H1 (cell line): ENCODE data around the gene CHD1. TPM values are rescaled to one million over a fixed set of nuclear protein-coding genes. Genes with fewer than 3 reads are reported as not detected.

Experiments used
- CTCF ChIA-PET: fragments of 300-600 bp; sonication (Branson Sonifier 250); formaldehyde crosslinking; loops from one replicate; lab custom pipeline; 2021; ENCODE audit not compliant: partially characterized antibody; lab: Charles Lee
- POLR2A ChIA-PET: fragments of 300-600 bp; sonication (Branson Sonifier 250); formaldehyde crosslinking; loops from one replicate; lab custom pipeline; 2021; ENCODE audit warnings: inconsistent platforms; ENCODE audit not compliant: partially characterized antibody; lab: Charles Lee
- DNase-seq, 2 experiments: peaks; one replicate each; pipeline versions ENCODE4 v3.0.0 to v3.0.0-alpha.2; 2010 to 2022; ENCODE audit warnings: low spot score in 2 of 2, low read depth in 1 of 2, mixed read lengths in 1 of 2
- FAIRE-seq: peaks from 2 replicates; lab custom pipeline; 2011; peaks lifted over from hg19 to GRCh38; lab: Jason Lieb, UNC
- H2AFZ ChIP-seq: 2 replicates; pipeline ENCODE4 v1.8.1; 2012; ENCODE audit warnings: low read length, inconsistent platforms
- H2AK5ac ChIP-seq: 2 replicates; pipeline ENCODE4 v1.6.1; 2013; ENCODE audit warnings: low read depth, low read length
- H2BK120ac ChIP-seq: replicated peaks from 2 replicates; pipeline ENCODE3; 2013; ENCODE audit warnings: low read depth, low read length, inconsistent platforms
- H2BK12ac ChIP-seq: 2 replicates; pipeline ENCODE4 v1.6.1; 2013; ENCODE audit warnings: low read depth, low read length
- H2BK15ac ChIP-seq: 2 replicates; pipeline ENCODE4 v1.6.1; 2013; ENCODE audit warnings: low read length
- H2BK20ac ChIP-seq: 2 replicates; pipeline ENCODE4 v1.6.1; 2013; ENCODE audit warnings: low read length
- H2BK5ac ChIP-seq: 2 replicates; pipeline ENCODE4 v1.6.1; 2013; ENCODE audit warnings: low read depth, low read length
- H3K14ac ChIP-seq: 2 replicates; pipeline ENCODE4 v1.6.1; 2013; ENCODE audit warnings: inconsistent platforms; ENCODE audit not compliant: insufficient read length
- H3K18ac ChIP-seq: 2 replicates; pipeline ENCODE4 v1.6.1; 2013; ENCODE audit warnings: low read length; ENCODE audit errors: extremely low read depth
- H3K23ac ChIP-seq: 2 replicates; pipeline ENCODE4 v1.6.1; 2013; ENCODE audit warnings: inconsistent platforms; ENCODE audit not compliant: insufficient read length
- H3K23me2 ChIP-seq: 2 replicates; pipeline ENCODE4 v1.6.1; 2013; ENCODE audit warnings: low read depth, low read length
- H3K27ac ChIP-seq: 2 replicates; pipeline ENCODE4 v1.6.1; 2011; ENCODE audit warnings: low read depth, low read length, inconsistent platforms
- H3K27me3 ChIP-seq, 4 experiments: replicated peaks in 1 of 4; 1 replicate in 1 of 4; 2 replicates in 3 of 4; pipeline versions ENCODE4 v1.6.1 to v1.8.1; 2011 to 2013; ENCODE audit warnings: low read length in 3 of 4, mild to moderate bottlenecking in 3 of 4, inconsistent platforms in 2 of 4, mixed read lengths in 2 of 4, moderate library complexity in 1 of 4; ENCODE audit not compliant: control insufficient read depth in 3 of 4, insufficient read depth in 3 of 4; ENCODE audit errors: extremely low read depth in 1 of 4
- H3K36me3 ChIP-seq, 4 experiments: 2 replicates each; pipeline versions ENCODE4 v1.6.1 to v1.8.1; 2011 to 2013; ENCODE audit warnings: mild to moderate bottlenecking in 4 of 4, low read length in 3 of 4, moderate library complexity in 2 of 4, control low read depth in 1 of 4, inconsistent platforms in 1 of 4; ENCODE audit not compliant: insufficient read depth in 4 of 4, control insufficient read depth in 2 of 4
- H3K4ac ChIP-seq: replicated peaks from 2 replicates; pipeline ENCODE3; 2013; ENCODE audit warnings: low read length, low read depth, mixed read lengths, inconsistent platforms; ENCODE audit not compliant: insufficient read length
- H3K4me1 ChIP-seq, 4 experiments: replicated peaks in 1 of 4; 1 replicate in 1 of 4; 2 replicates in 3 of 4; pipeline versions ENCODE4 v1.6.1 to v1.8.1; 2011 to 2013; ENCODE audit warnings: low read length in 3 of 4, inconsistent platforms in 2 of 4, mixed read lengths in 1 of 4; ENCODE audit not compliant: insufficient read depth in 4 of 4, control insufficient read depth in 3 of 4
- H3K4me2 ChIP-seq, 2 experiments: 2 replicates each; pipeline versions ENCODE4 v1.6.1 to v1.8.1; 2011 to 2013; ENCODE audit warnings: low read depth in 2 of 2, low read length in 2 of 2, control low read depth in 1 of 2, inconsistent platforms in 1 of 2, mild to moderate bottlenecking in 1 of 2; ENCODE audit not compliant: insufficient read depth in 1 of 2
- H3K4me3 ChIP-seq, 4 experiments: fragments of 200-600, 300-600 bp in 1 of 4; sonication (generic), shearing (Covaris generic), sonication (Bioruptor Twin) in 1 of 4; 2 replicates each; pipeline versions ENCODE4 v1.5.1 to v1.8.1; 2011 to 2016; ENCODE audit warnings: low read length in 4 of 4, low read depth in 3 of 4, control low read depth in 2 of 4, inconsistent platforms in 2 of 4, mild to moderate bottlenecking in 2 of 4, mixed read lengths in 1 of 4, moderate library complexity in 1 of 4; ENCODE audit not compliant: insufficient read depth in 2 of 4; ENCODE audit errors: extremely low read depth in 1 of 4
- H3K56ac ChIP-seq: replicated peaks from 2 replicates; pipeline ENCODE3; 2013; ENCODE audit warnings: low read depth, mild to moderate bottlenecking, mixed read lengths, low read length, inconsistent platforms; ENCODE audit not compliant: insufficient read length
- H3K79me1 ChIP-seq: 2 replicates; pipeline ENCODE4 v1.6.1; 2013; ENCODE audit warnings: low read depth, low read length, control low read depth
- H3K79me2 ChIP-seq, 2 experiments: 2 replicates each; pipeline versions ENCODE4 v1.6.1 to v1.8.1; 2012 to 2013; ENCODE audit warnings: low read length in 2 of 2, mild to moderate bottlenecking in 2 of 2, inconsistent platforms in 1 of 2; ENCODE audit not compliant: insufficient read depth in 2 of 2, control insufficient read depth in 1 of 2
- H3K9ac ChIP-seq, 4 experiments: replicated peaks in 1 of 4; 1 replicate in 1 of 4; 2 replicates in 3 of 4; pipeline versions ENCODE4 v1.6.1 to v1.8.1; 2011 to 2013; ENCODE audit warnings: low read depth in 3 of 4, low read length in 3 of 4, control low read depth in 2 of 4, mild to moderate bottlenecking in 2 of 4, moderate library complexity in 2 of 4, inconsistent platforms in 1 of 4; ENCODE audit errors: extremely low read depth in 1 of 4
- H3K9me3 ChIP-seq, 2 experiments: 2 replicates each; pipeline versions ENCODE4 v1.6.1 to v1.8.1; 2012 to 2013; ENCODE audit warnings: mild to moderate bottlenecking in 2 of 2, moderate library complexity in 2 of 2, control low read depth in 1 of 2, inconsistent platforms in 1 of 2, low read depth in 1 of 2, low read length in 1 of 2, mixed read lengths in 1 of 2; ENCODE audit not compliant: insufficient read depth in 2 of 2
- H4K20me1 ChIP-seq, 2 experiments: replicated peaks in 1 of 2; 2 replicates each; pipeline versions ENCODE3 to v1.8.1; 2011 to 2013; ENCODE audit warnings: inconsistent platforms in 2 of 2, low read length in 2 of 2, mild to moderate bottlenecking in 1 of 2; ENCODE audit not compliant: insufficient read depth in 2 of 2, control insufficient read depth in 1 of 2
- H4K5ac ChIP-seq: 2 replicates; pipeline ENCODE4 v1.6.1; 2013; ENCODE audit warnings: low read length, low read depth, mixed read lengths, inconsistent platforms; ENCODE audit not compliant: insufficient read length
- H4K8ac ChIP-seq: 2 replicates; pipeline ENCODE4 v1.8.0; 2013; ENCODE audit warnings: mild to moderate bottlenecking, moderate library complexity, low read length, inconsistent platforms; ENCODE audit not compliant: insufficient read depth; ENCODE audit errors: extremely low read depth
- H4K91ac ChIP-seq: replicated peaks from 2 replicates; pipeline ENCODE3; 2013; ENCODE audit warnings: low read length, mixed read lengths, inconsistent platforms; ENCODE audit not compliant: insufficient read length
- CREB1 ChIP-seq: IDR thresholded peaks from 2 replicates; pipeline ENCODE4 v1.6.1; 2012; ENCODE audit warnings: inconsistent platforms
- WGBS, 2 experiments: shearing (Covaris generic) in 1 of 2; methylation state at CpG; one replicate each; pipeline versions ENCODE4 v1.1.6 to v1.1.7; 2013 to 2015; ENCODE audit warnings: low lambda C conversion rate in 2 of 2, mixed read lengths in 2 of 2, inconsistent platforms in 1 of 2, low coverage in 1 of 2, missing lambda C conversion rate in 1 of 2; ENCODE audit not compliant: insufficient replicate concordance in 2 of 2, insufficient coverage in 1 of 2, insufficient read length in 1 of 2; ENCODE audit errors: extremely low coverage in 1 of 2, missing lambda C conversion rate in 1 of 2; 5-methylcytosine and 5-hydroxymethylcytosine counted together
- polyA plus RNA-seq, 7 experiments: library from polyadenylated mRNA; depleted of rRNA in 3 of 7; stranded (reverse) in 5 of 7; unstranded in 2 of 7; fragments of >200 nt in 5 of 7; fragments of 200-250 nt in 2 of 7; gene quantifications; 1 replicate in 5 of 7; 2 replicates in 1 of 7; 4 replicates in 1 of 7; pipeline versions ENCODE4 v1.2.1 to v1.2.3, GENCODE V29; 2011 to 2013; ENCODE audit warnings: missing spikeins in 2 of 7, mixed read lengths in 2 of 7
- total RNA-seq: library from RNA; stranded (reverse); fragmentation: NEBNext Ultra II Directional; extraction: Animal tissue kit (Norgen Biotek cat#: 25700); gene quantifications from 2 replicates; pipeline ENCODE4 v1.2.1, GENCODE V29; 2021

CHD1 gene
- total and polyA plus RNA-seq, 2 of the 8 experiments (the other 6 are each of a cell fraction or from before 2014, with no cell fraction given): 15.6 to 53.0 TPM

DNA sequence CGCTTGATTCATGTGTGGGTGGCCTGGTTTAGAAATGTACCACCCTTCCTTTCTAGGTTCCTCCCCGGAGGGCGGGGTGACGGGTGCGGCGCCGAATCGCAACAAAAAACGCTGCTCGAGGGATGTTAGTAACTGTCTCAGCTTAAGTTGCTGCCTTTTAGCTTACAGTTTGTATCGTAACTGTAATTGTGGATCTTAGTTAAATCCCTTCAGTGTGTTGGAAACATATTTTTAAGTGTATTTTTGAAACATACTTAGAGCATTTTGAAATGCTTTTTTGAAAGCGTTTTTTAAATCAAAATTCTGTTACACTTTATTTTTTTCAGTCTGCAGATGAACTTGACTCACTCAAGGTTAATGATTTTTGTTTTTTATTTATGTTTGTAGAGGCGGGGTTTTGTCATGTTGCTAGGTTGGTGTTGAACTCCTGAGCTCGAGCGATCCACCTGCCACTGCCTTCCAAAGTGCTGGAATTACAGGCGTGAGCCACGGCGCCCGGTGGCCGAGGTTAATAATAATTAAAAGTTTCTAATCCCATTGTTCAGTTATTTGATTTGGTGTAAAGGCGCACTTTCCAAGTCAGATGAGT is 997 bp upstream of the CHD1 start:
- Histone ChIP-seq H3K56ac (no peak overlapping the region), H3K23ac (no peak overlapping the region), H4K8ac (no peak overlapping the region), H2BK5ac (peak overlapping the region; percentile 84; the same call in 1 of the 2 replicates), H3K18ac (no peak overlapping the region), H3K14ac (no peak overlapping the region), H3K27me3 (no peaks in the 10 kb centered on the region), H3K36me3 (peaks cover 0 to 14% (median 0%) of the 10 kb centered on the region in 4 experiments; a peak in 3 of 8 replicates), H3K9me3 (no peaks in the 10 kb centered on the region), H3K27ac (peak overlapping the region; percentile 89), H4K91ac (no peak overlapping the region), H2BK15ac (no peak overlapping the region), H3K4me2 (peak overlapping the region; percentile 60 to 70), H3K9ac (peak overlapping the region in 3 of 4 experiments; percentile 33 to 82 (median 74); a peak in 4 of 7 replicates), H3K4me3 (peak overlapping the region; percentile 60 to 90 (median 87)), H2BK120ac (no peak overlapping the region), H3K4me1 (peaks cover 0 to 3% (median 0%) of the 10 kb centered on the region in 4 experiments; a peak in 1 of 7 replicates), H2AK5ac (no peak overlapping the region), H2BK12ac (no peak overlapping the region), H3K79me1 (no peaks in the 10 kb centered on the region; the same call in 1 of the 2 replicates), H4K5ac (no peak overlapping the region), H4K20me1 (no peaks in the 10 kb centered on the region), H2AFZ (no peak overlapping the region), H3K23me2 (peaks cover 11% of the 10 kb centered on the region), H2BK20ac (no peak overlapping the region), H3K79me2 (peaks cover 4 to 44% of the 10 kb centered on the region in 2 experiments; a peak in 3 of 4 replicates), H3K4ac (no peak overlapping the region)
- DNase-seq (no peak), FAIRE-seq (peak; percentile 28)
- 26% methylated on average over 21 of the region's 21 CpGs; no CpG with 5 or more reads in 1 of the 2 experiments for WGBS, 2 experiments
- ChIA-PET POLR2A (interaction anchor here (0.7 to 4.2 kb wide), 10 partner anchors 8 to 111 kb away, joined by 3 to 12 read pairs (median 4); no protein-coding TSS in a partner anchor), CTCF (interaction anchor here (1.7 to 2.1 kb wide), 4 partner anchors 12 to 95 kb away, joined by 3 to 7 read pairs (median 5); no protein-coding TSS in a partner anchor)
- TF ChIP-seq CREB1: no peak
